NCI-H510A (cell line): ENCODE data around the gene AIFM1.

ENCODE experiments used
- DNase-seq: peaks from one replicate; lab custom pipeline; 2025; lab: John Stamatoyannopoulos, UW

AIFM1 gene

DNA sequence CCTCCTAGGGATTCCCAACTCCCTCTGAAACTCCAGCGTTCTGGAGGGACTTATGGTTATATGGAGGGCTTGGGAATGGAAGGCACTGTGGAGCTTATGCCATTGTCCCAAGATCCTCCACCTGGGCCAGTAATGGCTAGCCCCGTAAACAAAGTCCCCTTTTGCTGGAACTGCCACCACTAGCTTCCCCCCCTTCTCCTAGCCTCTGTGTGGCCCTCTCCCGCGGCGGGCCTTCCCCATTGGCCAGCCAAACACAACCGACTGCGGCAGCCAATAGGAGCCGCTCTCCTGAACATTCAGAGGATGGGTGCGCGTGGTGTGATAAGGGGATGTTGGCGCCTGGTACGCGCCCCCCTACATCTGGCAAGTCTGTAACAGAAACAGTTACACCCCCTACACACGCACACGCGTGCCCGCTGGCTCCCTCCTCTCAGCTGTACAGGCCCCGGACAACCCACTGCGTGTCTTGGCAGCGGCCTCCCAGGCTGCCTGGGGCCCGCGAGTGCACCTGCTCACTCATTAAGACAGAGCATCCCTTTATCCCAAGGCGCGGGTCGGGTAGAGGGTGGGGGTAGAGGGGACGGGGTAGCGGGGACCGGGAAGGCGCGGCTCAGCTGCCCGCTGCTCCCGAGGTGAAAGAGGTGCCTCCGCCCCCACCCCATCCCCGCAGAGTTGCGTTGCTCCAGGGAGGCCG, 5.3 kb upstream of the AIFM1 start:
- DNase-seq: peak; percentile 77

DNA sequence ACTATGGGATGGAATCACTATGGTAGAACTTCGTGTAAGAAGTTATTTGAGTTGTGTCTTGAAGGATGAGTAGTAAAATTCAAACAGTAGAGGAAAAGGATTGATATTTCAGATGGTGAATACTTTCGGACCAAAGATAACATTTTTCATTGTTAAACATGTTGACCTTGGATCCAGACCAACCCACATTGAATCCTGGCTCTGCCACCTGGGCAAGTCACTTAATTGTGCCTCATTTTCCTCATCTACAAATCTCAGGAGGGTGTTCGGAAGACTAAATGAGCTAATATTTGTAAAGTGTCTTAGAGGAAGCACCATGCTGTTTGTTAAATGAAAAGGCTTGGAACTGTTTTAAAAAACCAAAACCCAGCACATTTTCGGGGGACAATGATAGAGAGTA, 1.4 kb upstream of the AIFM1 start:
- no peak for DNase-seq

DNA sequence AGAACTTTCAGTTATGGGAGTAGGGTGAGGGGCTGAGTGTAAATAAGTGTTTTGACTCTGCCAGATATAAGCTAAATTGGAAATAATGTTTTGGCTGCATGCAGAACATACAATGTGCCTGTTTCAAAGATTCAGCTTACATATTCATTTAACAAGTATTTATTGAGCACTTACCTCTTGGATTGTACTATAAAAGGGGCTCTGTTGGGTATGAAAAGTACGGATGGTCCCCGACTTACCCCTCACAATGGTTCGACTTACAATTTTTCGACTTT, 799 bp upstream of the AIFM1 start:
- no peak for DNase-seq

DNA sequence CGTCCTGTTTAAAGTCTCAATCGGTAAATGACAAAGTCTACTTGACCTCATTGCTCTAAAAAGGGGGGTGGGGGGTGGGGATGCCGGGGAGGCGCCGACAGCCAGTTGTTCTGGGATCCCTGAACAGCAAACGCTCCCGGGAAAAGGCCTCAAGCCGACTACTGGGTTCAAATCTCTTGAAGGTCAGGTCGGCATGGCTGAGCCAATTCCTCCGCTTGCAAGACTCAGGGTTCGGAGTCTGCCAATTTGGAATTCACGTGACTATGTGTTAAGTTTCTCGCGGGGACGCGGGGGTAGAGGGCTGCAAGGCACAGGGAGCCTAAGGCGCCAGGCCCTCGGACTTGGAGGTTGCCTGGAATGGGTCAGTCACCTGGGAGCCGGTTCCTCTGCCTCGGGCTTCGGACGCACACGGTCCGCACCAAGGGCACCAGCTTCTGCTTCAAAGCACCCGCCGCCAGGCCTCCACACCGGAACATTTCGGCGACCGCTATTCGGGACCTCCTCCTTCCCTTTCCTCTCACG, 399 bp downstream of the AIFM1 start:
- DNase-seq: peak; percentile 29

DNA sequence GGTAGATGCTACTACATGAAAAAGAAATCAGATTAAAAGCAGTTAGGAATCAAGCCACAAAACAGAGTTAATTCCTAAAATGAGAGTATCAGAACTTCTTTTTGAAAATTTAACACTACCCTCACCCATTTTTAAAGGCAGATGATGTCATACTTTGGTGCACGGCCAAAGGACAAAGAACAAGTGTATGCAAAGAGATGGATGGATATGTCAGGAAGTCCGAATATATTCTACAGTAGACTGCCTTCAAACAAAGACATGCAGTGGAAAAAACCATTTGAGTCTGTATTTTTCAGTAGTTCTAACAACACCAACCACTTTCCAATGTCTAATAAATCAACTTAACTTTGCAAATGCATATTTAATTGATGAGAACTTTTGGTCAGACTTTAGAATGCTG, 2.2 kb downstream of the AIFM1 start:
- no peak for DNase-seq

DNA sequence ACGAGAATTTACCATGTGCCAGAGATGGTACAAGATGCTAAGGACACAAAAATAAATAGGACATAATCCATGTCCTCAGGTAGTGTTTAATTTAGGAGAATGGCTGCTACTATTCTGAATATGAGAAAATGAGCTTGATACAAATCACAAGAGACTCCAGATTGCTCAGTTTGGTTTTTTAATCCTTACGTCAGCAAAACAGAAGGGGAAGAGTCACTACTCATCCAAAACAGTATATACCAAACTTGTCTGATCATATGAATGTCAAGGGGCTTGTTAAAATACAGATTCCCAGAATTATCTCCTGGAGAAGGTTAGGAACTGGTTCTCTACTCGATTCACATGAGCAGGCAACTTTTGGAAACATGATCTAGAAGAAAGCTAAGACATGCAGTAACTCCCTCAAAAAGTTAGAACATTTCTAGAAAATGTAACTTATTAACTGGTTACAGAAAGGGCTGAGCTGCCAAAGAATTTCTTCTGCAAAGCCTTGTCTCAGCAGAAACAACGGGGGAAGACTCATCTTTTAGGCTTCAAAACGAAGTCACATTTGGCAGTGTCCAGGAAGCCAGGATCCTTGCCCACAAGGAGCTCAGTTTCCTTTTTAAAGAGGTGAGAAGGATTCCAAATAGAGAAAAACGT, 3.4 kb downstream of the AIFM1 start:
- DNase-seq: no peak

DNA sequence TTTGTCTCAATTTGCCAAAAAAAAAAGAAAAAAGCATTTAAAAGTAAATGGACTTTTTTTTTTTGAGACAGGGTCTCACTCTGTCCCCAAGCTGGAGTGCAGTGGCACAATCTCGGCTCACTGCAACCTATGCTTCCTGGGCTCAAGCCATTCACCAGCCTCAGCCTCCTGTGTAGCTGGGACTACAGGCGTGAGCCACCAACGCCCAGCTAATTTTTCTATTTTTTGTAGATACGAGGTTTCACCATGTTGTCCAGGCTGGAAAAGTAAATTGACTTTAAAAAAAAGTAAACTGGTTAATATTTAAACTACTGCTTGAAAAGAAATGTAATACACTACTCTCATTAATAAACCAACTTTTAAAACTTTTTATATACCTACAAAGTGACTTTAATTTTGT, 5.9 kb downstream of the AIFM1 start:
- DNase-seq: no peak

DNA sequence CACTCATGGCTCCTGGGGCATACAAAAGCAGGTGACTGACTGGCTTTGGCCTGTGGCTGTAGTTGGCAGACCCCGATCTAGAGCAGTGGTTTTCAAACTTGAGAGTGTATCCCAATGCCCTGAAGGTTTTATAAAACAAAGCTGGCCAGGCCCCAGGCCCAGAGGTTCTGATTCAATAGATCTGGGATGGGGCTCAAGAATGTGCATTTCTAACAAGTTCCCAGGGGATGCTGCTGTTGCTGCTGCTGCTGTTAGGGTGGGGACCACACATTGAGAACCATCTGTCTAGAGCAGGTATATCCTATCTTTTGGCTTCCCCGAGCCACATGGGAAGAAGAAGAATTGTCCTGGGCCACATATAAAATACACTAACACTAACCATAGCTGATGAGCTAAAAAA, 7.3 kb downstream of the AIFM1 start:
- DNase-seq: no peak

DNA sequence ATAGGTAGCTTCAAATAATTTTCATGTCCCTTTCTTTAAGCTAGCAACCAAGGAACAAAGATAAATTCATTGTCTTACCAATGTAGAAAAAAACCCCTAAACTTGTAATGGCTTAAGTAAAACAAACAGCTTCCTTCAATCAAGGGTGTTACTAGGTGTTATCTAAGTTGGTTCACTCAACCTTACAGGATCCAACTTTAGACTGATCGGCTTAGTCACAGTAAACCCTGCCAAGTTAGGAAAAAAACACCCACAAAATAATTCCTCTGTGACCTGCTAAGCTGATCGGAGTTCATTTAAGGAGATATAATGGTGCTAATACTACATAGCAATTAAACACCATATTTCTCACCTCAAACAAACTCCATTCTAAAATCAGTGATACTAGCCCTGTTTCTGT, 10.1 kb downstream of the AIFM1 start:
- no peak for DNase-seq

DNA sequence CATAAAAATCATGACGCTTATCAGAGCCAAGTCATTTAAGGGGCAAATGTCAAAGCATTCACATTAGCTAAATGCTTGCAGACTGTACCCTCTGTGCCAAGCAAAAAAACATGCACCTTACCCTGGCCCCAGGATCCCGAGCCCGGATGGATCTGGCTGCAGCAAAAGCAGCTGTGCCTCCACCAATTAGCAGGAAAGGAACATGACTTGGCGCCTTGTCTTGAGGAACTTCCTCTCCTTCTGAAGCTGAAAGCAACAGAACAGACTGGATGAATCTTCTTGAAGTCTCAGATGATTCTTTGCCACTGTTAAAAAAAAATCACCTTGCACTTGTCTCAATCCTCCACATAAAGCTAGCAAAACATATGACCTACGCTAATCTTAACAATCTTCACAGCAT, 18.0 kb downstream of the AIFM1 start:
- DNase-seq: no peak

DNA sequence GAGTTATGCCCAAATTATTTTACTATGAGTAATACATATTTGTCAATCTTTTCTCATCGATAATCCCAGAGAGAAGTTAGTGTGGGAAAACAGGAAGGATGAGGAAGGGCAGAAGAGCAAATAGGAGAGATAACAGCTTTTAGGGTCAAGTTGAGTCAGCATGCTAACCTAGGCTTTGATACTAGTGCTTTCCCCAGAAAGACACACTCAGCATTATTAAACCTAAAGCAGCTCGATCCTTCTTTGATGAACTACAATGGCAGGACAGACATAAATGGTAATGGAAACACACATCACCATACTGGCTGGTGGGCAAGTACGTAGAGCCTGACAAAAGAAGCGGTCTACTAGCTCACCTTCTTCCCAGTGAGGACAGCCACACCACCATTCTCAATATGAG, 20.5 kb downstream of the AIFM1 start:
- no peak for DNase-seq

DNA sequence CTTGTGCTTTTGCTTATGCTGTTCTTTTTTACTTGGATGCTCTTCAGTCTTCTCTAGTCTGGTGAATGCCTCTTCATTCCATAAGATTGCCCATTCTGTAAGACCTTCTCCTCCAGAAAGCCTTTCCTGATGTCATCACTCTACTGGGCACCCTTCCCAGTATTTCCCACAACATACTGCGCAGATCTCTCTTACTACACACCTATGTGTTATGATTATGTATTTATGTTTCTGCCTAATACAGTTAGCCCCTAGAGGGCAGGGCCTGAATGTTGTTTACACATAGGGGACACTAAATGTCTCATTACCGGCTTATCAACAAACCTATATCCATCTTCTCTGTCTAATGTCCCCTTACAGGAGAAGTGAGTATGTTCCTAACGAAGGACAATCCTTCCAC, 21.1 kb downstream of the AIFM1 start:
- DNase-seq: no peak

DNA sequence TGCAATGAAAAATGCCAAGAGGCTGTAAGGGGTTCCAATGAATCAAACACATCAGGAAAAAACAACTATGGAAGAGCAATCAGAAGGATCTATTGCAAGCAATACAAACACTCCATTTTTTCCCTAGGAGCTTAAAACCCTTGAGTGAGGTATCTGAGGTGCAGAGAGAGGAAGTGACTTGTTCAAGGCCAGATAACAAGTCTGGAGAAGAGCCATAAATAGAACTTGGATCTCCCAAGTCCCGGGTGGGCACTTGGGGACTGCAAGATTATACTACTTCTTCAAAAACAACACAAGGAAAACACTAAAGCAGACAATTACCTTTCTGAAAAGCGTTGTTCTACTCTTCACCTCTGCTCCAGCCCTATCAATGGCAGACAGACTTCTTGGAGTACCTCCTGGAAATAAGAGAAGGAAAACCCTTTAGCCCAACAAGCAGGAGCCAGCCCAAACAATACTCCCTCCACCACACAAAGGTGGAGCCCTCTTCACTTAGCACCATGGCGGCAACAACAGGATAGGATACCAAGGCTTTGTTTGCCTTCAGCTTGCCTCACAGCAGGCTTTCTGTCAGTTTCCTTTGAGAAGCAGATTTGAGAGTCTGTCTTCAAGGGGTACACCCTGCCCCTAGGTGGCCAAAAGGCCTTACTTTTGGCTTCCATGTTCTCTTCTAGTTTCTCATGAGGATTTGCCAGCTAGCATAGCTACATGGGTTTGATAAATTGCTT, 26.0 kb downstream of the AIFM1 start:
- peak; percentile 12 for DNase-seq

DNA sequence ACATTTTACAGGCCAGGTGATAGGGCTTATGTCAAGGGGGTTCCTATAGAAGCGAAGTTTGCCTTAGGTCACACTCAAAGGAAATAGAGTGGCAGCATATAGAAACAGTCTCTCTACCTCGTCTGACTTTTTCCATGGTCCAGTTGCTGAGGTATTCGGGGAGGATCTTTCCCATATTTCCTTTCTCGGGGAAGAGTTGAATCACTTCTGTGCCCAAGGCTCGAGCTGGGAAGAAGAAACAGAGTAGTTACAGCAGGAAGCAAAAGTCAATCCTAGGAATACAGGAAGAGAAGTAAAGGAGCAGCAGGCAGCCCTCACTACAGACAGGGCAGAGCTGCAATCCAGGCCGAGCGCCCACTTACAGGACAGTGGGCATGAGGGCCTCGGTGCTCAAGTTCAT, 28.7 kb downstream of the AIFM1 start:
- no peak for DNase-seq

DNA sequence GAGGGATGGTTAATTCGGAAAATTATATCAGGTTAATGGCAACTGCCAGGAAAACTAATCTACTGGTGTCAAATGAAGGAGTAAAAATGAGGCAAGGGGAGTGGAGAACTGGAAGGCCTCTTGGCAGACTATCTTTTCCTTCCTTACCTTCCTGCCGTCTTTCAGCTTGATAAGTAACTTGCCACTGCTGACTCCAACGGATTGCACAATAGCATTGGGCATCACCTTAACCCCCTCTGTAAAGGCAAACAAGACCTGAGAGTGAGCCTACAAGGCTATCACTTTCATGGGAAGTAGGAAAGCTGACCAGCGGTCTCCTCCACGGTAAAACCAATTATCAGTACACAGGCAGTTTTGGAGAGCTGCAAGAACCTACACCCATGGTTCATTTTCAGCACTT, 29.1 kb downstream of the AIFM1 start:
- DNase-seq: no peak

DNA sequence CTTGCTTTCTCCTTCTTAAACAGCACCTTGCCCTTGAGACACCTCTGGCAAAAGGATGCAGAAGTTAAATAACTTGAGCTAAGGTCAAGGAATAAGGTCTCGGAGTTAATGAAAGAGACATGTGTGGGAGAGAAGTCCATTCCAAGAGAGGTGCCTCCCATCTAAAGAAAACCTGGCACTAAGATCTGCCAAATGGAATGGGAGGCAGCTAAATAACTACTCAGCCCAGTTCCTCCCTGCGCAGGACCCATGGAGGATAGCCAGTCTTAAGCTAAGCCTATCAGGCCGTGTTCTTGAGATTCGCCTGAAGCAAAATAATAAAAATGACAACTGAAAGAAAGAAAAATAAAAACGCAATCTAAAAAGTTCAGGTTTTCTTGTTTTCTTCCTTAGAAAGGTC, 34.7 kb downstream of the AIFM1 start:
- no peak for DNase-seq

DNA sequence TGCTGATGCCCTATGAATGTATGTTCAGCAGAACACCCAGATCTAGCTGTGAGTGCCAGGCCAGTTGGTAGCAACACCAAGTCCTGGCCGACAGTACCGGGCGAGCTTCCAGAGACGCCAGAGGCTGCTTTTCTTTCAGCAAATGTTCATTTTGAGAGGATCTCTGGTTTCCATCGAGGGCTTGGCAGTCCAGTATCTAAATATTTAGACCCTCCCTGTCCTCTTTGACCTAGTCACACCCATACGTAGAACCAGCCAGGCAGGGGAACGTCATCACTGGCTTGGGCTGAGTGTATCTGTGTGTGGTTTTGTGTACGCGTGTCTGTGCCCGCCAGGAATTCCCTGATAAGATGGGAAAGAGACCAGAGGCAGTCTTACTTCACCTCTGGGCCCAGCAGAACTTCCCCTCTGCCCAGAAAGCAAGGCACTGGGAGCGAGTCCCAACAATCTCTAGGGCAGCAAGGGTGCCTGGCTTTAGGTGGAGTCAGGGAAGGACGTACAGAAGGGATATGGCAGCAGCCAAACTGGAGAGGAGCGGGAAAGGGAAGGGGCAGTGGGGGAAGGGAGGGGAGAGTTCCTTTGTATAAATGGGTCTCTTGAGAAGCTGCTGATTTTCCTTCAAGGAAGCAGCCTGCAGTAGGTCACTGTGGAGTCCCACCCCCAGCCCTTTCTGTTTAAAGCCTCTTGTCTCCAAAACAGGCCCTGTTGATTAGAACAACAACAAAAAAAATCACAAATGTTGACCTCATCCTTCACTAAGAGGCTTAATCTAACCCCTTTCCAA, 40.4 kb downstream of the AIFM1 start:
- DNase-seq: no peak

DNA sequence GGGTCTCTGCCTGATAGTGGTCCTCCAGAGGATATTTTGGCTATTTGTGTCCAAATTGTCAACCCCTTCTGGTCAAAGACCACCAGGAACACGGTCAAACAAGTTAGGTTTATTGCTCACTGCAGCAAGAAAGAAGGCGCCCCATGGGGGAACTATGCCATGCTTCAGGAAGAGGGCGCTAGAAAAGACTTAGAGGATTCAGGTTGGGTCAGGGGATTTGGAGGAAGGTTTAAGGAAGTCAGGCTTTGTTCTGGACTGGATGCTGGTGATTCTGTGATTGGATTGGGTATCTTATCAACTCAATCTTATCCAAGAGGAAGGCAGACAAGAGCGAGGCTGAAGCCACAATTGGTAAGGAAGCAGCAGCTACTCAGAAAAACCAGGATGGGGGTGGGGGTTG, 41.1 kb downstream of the AIFM1 start:
- DNase-seq: no peak

DNA sequence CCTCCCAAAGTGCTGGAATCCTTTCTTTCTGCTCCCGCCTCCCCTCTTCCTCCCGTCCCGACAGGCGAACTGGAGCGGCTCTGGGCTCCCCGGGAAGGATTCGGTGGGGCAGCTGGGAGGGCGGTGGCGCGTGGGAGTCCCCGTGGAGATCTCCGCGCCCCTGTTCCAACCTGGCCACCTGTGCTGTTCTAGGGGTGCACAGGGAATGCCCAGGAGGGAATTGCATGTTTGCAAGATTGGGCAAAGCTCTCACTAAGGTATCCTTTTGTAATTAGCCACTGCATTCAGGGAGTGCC, 44.2 kb downstream of the AIFM1 start:
- no peak for DNase-seq

DNA sequence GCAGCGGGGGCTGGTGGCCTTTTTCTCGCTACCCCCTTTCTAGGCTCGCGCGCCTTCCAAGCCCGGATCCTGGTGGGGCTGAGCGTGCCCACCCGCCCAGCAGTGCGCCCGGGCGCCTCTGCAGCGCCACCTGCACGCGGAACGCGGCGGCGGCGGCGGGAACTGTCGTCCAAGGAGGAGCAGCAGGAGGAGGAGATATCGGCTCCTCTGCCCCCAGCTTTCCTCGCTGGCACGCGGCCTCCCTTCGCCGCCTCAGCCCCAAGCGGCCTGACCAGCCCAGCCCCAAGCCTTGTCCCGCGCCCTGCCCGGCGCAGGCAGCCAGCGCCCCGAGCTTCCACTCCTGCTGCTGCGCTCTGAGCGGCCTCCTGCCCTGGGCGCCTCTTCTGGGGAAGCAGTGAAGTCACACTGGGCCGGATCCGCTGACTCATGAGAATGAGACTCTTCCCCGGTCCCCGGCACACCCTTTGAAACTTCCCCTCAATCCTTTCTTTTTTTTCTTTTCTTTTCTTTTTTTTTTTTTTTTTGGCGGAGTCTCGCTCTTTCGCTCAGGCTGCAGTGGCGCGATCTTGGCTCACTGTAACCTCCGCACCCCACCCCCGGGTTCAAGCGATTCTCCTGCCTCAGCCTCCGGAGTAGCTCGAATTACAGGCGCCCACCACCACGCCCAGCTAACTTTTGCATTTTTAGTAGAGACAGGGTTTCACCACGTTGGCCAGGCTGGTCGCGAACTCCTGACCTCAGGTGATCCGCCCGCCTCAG, 44.7 kb downstream of the AIFM1 start:
- DNase-seq: peak; percentile 22

DNA sequence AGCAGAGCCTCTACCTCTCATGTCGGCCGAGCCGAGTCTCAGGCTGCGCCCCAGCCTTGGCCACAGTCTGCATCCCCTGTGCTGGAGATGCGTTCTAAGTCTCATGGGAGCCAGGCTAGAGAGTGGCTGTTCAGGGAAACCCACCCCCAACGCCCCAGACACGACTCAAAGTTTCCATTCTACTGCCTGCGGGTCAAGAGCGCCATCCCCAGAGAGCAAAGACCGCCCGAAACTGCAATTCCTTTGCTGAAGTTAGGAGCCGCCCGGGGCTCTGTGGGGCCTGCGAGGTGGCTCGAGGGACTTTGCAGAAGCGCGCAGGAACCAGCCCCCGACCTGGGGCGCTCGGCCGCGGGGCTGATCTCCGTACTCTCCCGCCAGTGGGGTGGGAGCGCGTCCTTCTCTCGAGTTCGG, 45.3 kb downstream of the AIFM1 start:
- DNase-seq: no peak

DNA sequence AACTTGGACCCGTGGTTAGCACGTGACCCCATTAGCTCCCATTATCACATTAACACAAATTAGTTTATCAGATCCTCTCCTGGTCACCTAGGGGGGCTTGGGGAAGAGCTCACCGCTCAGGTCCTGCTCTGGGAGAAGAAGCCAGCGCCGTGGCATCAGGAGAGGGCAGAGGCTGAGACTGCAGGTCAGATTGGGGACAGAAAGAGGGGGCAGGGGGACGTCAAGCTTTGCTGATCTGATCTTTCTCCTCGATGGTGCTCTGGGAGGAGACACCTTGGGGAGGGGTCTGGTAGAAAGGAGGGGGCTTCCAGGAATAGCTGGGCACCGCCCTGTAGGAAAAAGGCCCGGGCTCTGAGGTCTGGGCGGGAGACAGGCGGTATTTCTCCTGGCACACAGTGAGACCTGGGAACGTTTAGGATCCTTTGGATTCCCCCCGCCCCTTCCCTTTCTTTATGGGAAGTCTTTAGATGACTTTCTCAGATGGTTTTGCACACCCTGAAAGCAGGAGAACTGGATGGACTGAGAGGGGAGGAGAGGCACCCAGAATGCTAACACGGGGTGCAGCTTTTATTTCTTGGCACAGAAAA, 46.2 kb downstream of the AIFM1 start:
- no peak for DNase-seq
